ENCODE measurements around the gene HMGXB3. TPM values are rescaled to one million over a fixed set of nuclear protein-coding genes. Genes with fewer than 3 reads are reported as not detected.

Gene HMGXB3
- total RNA-seq, 2 experiments from 2014 or later: 27.4 to 29.3 TPM

DNA sequence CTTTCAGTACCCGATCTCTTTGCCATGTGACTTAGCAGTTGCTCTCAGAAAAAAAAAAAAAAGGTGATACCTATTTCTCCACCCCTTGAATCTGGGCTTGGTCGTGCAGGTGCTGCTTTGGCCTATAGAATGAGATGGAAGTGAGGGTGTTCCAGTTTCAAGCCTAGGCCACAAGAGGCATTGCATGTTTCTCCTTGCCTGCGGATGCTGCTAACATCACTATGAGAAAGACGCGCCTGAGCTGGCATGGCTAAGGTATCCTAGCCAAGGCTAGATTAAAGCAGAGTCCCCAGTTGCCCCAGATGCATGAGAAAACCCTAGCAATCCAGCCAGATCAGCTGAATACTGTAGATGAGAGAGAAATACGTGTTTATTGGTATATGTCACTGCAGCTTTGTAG, 100.5 kb downstream of the HMGXB3 start:
- ATAC-seq (ENCODE audit: poor library complexity): no peak
- no peak for DNase-seq
- Histone ChIP-seq H3K4me3 (ENCODE audit: low read length) (no peak overlapping the region), H3K9me3 (ENCODE audit: control insufficient read depth in 1 of 2, insufficient read depth in 1 of 2, low read length in 2 of 2) (no peaks in the 10 kb centered on the region), H3K27ac (ENCODE audit: low read depth in 1 of 2, low read length in 2 of 2) (no peak overlapping the region), H3K4me1 (ENCODE audit: insufficient read depth, low read length) (no peaks in the 10 kb centered on the region), H3K27me3 (ENCODE audit: control insufficient read depth in 1 of 2, insufficient read depth in 2 of 2, low read length in 2 of 2) (no peaks in the 10 kb centered on the region), H3K36me3 (ENCODE audit: insufficient read depth, low read length) (no peaks in the 10 kb centered on the region)
- CTCF ChIA-PET: no interaction called here
- H3K4me3 Mint-ChIP-seq: no peak overlapping the region
- no peaks in the 10 kb centered on the region for H3K4me1 Mint-ChIP-seq (ENCODE audit: low read depth)
- no peaks in the 10 kb centered on the region for H3K9me3 Mint-ChIP-seq
- H3K27ac Mint-ChIP-seq: no peak overlapping the region
- no peaks in the 10 kb centered on the region for H3K27me3 Mint-ChIP-seq
- TF ChIP-seq, protein P1, sequence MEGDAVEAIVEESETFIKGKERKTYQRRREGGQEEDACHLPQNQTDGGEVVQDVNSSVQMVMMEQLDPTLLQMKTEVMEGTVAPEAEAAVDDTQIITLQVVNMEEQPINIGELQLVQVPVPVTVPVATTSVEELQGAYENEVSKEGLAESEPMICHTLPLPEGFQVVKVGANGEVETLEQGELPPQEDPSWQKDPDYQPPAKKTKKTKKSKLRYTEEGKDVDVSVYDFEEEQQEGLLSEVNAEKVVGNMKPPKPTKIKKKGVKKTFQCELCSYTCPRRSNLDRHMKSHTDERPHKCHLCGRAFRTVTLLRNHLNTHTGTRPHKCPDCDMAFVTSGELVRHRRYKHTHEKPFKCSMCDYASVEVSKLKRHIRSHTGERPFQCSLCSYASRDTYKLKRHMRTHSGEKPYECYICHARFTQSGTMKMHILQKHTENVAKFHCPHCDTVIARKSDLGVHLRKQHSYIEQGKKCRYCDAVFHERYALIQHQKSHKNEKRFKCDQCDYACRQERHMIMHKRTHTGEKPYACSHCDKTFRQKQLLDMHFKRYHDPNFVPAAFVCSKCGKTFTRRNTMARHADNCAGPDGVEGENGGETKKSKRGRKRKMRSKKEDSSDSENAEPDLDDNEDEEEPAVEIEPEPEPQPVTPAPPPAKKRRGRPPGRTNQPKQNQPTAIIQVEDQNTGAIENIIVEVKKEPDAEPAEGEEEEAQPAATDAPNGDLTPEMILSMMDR (IDR thresholded peaks at IDR 0.05): no peak
- POLR2A ChIA-PET: no interaction called here
- intact Hi-C loops (cut with DNase I, micrococcal nuclease): no loop called here
- H3K36me3 Mint-ChIP-seq (ENCODE audit: low read depth): no peaks in the 10 kb centered on the region

Other genes starting within 250 kb of the HMGXB3 start
- gene PDE6A, start 55.9 kb upstream of the HMGXB3 start, total RNA-seq: not detected
- 1 to 10 TPM; 2.8 to 4.2 TPM for gene SLC26A2, start 40.0 kb upstream of the HMGXB3 start, total RNA-seq
- gene TIGD6, start 85 bp upstream of the HMGXB3 start, total RNA-seq: 1 to 10 TPM; 1.0 to 1.4 TPM
- gene CSF1R, start 85.8 kb downstream of the HMGXB3 start, total RNA-seq: under 1 TPM; 0.45 to 0.52 TPM
- gene PDGFRB, start 155.1 kb downstream of the HMGXB3 start, total RNA-seq: not detected
- not detected for gene CDX1, start 166.0 kb downstream of the HMGXB3 start, total RNA-seq
- gene SLC6A7, start 189.3 kb downstream of the HMGXB3 start, total RNA-seq: not detected

All from CD4-positive, alpha-beta T cell (primary cell).